Left ventricle myocardium inferior (tissue), 1 donor: ENCODE data around the gene LHX2. TPM values are rescaled to one million over a fixed set of nuclear protein-coding genes. Genes with fewer than 3 reads are reported as not detected.

Experiments
- DNase-seq: peaks from one replicate; pipeline ENCODE4 v3.0.0-alpha.2; 2020
- H3K27ac ChIP-seq: fragments of 200-600 bp; replicated peaks from 2 replicates; pipeline ENCODE4 v1.8.0; 2021
- H3K27me3 ChIP-seq: fragments of 200-600 bp; 2 replicates; pipeline ENCODE4 v1.8.0; 2021; ENCODE audit warnings: low read depth
- H3K36me3 ChIP-seq: fragments of 200-600 bp; 2 replicates; pipeline ENCODE4 v1.8.0; 2021
- H3K4me1 ChIP-seq: fragments of 200-600 bp; 2 replicates; pipeline ENCODE4 v1.8.0; 2021
- H3K4me3 ChIP-seq: fragments of 200-600 bp; 2 replicates; pipeline ENCODE4 v1.8.0; 2021; ENCODE audit warnings: mild to moderate bottlenecking, moderate library complexity
- H3K9me3 ChIP-seq: fragments of 200-600 bp; replicated peaks from 2 replicates; pipeline ENCODE4 v1.8.0; 2021
- intact Hi-C: fragments of 100-400 bp; cut with micrococcal nuclease; formaldehyde crosslinking; loops from one replicate; pipeline ENCODE4 v1.11.0; 2022
- total RNA-seq: library from RNA; stranded (reverse); fragmentation: NEBNext Ultra II Directional; extraction: Animal tissue kit (Norgen Biotek cat#: 25700); gene quantifications from one replicate; pipeline ENCODE4 v1.2.1, GENCODE V29; 2021
- TF ChIP-seq, protein P1 (sequence below): fragments of 200-600 bp; IDR thresholded peaks from 2 replicates; pipeline ENCODE4 v1.8.0; 2021; ENCODE audit warnings: antibody characterized with exemption, mild to moderate bottlenecking, borderline replicate concordance
- donor health status: DM: no; HTN: yes; CAD: no; lungs with severe emphysema.

LHX2 gene
- total RNA-seq, 1 donor from 2014 or later, result not detected

DNA sequence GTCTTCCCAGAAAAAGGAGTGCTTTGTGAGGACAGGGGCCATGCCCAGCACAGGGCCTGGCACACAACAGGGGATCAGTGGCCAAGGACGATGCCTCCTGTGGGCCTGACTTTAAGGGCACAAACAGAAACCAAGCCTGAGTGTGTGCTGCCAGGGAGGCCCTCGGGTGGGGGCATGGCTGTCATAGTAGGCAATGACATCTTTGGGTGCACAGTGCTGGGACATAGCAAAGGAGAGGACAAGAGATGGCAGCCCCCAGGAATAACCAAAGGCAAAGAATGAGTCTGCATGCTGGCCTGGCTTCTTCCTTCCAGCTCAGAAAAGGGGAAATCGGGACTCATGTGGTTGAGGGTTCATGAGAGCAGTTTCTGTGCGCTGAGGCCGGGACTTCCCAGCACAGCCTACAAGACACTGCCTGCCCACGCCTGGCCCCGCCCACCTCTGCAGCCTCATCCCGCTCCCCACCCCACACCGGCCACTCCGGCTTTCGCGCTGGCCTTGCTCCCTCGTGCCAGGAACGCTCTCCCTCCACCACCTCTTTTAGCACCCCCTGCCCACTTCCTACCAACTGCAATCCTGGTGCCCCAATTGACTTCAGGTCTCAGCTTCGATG is 13.8 kb upstream of the LHX2 start:
- DNase-seq, result peak; percentile 52
- Histone ChIP-seq H3K4me3 (no peak overlapping the region), H3K27ac (no peak overlapping the region), H3K9me3 (no peaks in the 10 kb centered on the region), H3K27me3 (peaks cover 89% of the 10 kb centered on the region), H3K4me1 (peaks cover 20% of the 10 kb centered on the region), H3K36me3 (no peaks in the 10 kb centered on the region)
- intact Hi-C loops, result no loop called here
- TF ChIP-seq, protein P1, sequence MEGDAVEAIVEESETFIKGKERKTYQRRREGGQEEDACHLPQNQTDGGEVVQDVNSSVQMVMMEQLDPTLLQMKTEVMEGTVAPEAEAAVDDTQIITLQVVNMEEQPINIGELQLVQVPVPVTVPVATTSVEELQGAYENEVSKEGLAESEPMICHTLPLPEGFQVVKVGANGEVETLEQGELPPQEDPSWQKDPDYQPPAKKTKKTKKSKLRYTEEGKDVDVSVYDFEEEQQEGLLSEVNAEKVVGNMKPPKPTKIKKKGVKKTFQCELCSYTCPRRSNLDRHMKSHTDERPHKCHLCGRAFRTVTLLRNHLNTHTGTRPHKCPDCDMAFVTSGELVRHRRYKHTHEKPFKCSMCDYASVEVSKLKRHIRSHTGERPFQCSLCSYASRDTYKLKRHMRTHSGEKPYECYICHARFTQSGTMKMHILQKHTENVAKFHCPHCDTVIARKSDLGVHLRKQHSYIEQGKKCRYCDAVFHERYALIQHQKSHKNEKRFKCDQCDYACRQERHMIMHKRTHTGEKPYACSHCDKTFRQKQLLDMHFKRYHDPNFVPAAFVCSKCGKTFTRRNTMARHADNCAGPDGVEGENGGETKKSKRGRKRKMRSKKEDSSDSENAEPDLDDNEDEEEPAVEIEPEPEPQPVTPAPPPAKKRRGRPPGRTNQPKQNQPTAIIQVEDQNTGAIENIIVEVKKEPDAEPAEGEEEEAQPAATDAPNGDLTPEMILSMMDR, result no peak

DNA sequence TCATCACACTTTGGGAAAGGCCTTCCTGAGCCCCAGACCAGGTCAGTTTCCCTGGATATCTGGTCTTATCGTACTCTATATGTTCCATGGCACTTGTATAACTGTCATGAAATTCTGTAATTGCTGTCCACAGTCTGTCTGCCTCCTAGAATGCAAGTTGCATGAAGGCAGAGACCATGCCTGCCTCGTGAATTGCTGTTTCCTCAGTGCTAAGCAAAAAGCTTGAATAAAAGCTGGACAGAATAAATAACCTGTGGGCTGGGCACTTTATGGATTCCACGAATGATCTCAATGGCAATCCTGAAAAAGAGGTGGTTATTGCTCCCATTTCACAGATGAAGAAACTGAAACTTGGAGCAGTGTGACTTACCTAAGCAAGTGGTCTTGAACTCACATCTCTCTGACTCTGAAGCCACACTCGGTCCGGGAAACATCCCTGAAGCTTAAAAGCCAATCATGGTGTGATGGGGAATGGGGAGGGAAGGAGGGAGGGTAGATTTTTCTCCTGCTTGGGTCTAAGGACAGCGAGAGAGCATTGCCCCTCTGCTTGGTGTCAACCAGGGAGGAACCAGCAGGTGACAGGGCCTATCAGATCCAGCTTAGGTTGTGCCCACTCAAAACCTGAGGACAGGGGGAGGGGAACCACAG is 13.2 kb upstream of the LHX2 start:
- peak overlapping the region; percentile 52 for H3K4me3 ChIP-seq
- peaks cover 96% of the 10 kb centered on the region for H3K27me3 ChIP-seq
- peaks cover 20% of the 10 kb centered on the region for H3K4me1 ChIP-seq
- H3K36me3 ChIP-seq, result no peaks in the 10 kb centered on the region
- TF ChIP-seq, protein P1, result no peak
- no peak for DNase-seq
- H3K9me3 ChIP-seq, result no peaks in the 10 kb centered on the region
- H3K27ac ChIP-seq, result no peak overlapping the region
- intact Hi-C loops, result no loop called here

DNA sequence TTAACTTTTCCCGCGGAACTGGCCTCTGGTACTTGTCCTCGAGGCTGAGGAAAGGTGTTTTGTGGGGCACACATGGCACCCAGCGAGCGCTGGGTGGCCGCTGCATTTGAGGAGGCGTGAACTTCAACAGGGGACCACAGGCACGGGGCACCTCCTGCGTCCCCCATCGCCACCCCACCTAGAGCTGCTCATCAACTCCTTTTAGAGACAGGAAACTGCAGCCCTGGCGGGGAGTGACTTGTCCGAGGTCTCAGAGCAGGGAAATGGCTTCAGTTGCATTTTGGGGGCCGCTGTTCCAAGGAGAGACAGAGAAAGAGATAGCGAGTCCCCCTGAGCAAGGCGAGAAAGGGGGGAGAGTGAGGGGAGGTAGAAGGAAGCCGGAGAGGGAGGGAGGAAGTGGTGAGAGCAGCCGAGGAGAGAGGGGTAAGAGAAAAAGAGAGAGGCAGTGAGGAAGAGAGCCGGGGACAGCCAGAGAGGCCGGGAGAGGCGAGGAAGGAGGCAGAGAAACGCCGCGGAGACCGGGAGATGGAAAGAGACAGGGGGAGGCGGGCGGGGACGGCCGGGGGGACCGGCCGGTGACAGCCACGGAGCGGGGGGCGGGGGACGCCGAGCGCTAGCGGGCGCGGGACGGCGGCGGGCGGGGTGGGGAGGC is 12.5 kb upstream of the LHX2 start:
- H3K27ac ChIP-seq, result no peak overlapping the region
- H3K4me1 ChIP-seq, result peaks cover 20% of the 10 kb centered on the region
- no peak for DNase-seq
- H3K27me3 ChIP-seq, result peaks cover 97% of the 10 kb centered on the region
- H3K36me3 ChIP-seq, result no peaks in the 10 kb centered on the region
- intact Hi-C loops, result no loop called here
- TF ChIP-seq, protein P1, result no peak
- H3K4me3 ChIP-seq, result peak overlapping the region; percentile 52
- no peaks in the 10 kb centered on the region for H3K9me3 ChIP-seq

DNA sequence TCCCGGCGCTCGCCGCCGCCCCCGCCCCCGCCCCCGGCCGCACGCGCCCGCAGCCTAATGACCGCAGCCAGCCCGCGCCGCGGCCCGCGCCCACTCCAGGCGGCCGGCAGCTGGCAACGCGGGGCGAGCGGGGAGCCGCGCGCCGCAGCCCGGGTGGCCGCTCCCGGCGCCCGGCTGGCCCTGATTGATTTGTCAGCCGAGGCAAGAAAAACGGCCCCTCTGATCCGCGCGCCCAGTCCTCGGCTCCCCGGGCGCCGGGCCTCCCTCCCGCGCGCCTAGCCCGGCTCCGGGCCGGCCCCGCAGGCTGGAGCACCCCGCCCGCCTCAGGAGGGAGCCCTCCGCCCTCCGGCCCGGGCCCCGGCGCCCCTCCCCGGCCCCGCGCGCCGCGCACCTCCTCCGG is 11.9 kb upstream of the LHX2 start:
- no peak overlapping the region for H3K27ac ChIP-seq
- no peaks in the 10 kb centered on the region for H3K9me3 ChIP-seq
- intact Hi-C loops, result no loop called here
- H3K4me1 ChIP-seq, result peaks cover 20% of the 10 kb centered on the region
- H3K36me3 ChIP-seq, result no peaks in the 10 kb centered on the region
- peaks cover 97% of the 10 kb centered on the region for H3K27me3 ChIP-seq
- TF ChIP-seq, protein P1, result no peak
- no peak for DNase-seq
- H3K4me3 ChIP-seq, result peak overlapping the region; percentile 52

DNA sequence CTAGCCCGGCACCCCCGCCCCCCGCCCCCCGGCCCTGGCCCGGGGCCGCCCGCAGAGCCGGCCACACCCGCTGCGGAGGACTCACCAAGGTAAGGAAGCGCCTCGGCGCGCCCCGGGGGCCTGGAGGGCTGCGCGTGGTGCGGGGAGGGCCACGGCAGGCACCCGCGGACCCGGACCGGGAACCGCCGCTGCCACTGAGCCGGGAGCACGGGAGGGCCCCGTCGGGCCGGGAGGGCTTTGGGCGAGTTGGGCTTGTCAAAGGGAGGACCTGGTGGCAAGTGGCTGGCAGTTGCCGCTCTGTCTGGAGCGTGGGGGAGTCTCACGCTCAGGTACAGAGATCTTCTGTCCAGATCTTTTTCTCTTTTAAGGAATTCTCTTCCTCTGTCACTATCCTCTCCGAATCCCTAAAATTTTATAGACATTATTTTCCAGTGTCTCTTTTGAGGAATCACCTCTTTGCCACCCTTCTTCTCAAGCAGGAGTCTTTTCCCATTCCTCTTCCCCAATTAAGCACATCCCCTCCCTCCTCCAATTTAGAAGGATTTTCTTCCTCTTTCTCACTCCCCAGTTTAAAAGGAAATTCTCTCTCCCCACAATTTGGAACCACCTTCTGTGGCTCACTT is 11.3 kb upstream of the LHX2 start:
- H3K4me3 ChIP-seq, result peak overlapping the region; percentile 52
- TF ChIP-seq, protein P1, result no peak
- no peaks in the 10 kb centered on the region for H3K36me3 ChIP-seq
- DNase-seq, result no peak
- intact Hi-C loops, result no loop called here
- no peaks in the 10 kb centered on the region for H3K9me3 ChIP-seq
- H3K27ac ChIP-seq, result no peak overlapping the region
- peaks cover 97% of the 10 kb centered on the region for H3K27me3 ChIP-seq
- H3K4me1 ChIP-seq, result peaks cover 20% of the 10 kb centered on the region
